IPS-20b (cell line): ENCODE measurements around the gene NAALADL1.
A peak's percentile ranks its signal among the peaks of the same experiment; 100 is the strongest.

Experiments used
- H3K27ac ChIP-seq: one replicate; pipeline ENCODE4 v1.5.1; 2013; ENCODE audit warnings: low read length
- H3K27me3 ChIP-seq: 2 replicates; pipeline ENCODE4 v1.6.1; 2013; ENCODE audit warnings: mild to moderate bottlenecking, low read length, inconsistent platforms; ENCODE audit not compliant: insufficient read depth
- H3K36me3 ChIP-seq: 2 replicates; pipeline ENCODE4 v1.6.1; 2013; ENCODE audit warnings: low read depth, mild to moderate bottlenecking, inconsistent platforms, low read length, moderate library complexity; ENCODE audit not compliant: insufficient read depth
- H3K4me1 ChIP-seq: 2 replicates; pipeline ENCODE4 v1.6.1; 2013; ENCODE audit warnings: mild to moderate bottlenecking, control low read depth, inconsistent platforms, low read length, moderate library complexity; ENCODE audit not compliant: insufficient read depth
- H3K4me3 ChIP-seq: 2 replicates; pipeline ENCODE4 v1.5.1; 2013; ENCODE audit warnings: mild to moderate bottlenecking, low read length, inconsistent platforms
- H3K9ac ChIP-seq: 2 replicates; pipeline ENCODE4 v1.6.1; 2013; ENCODE audit warnings: low read depth, mild to moderate bottlenecking, inconsistent platforms, low read length, moderate library complexity
- H3K9me3 ChIP-seq: 2 replicates; pipeline ENCODE4 v1.6.1; 2013; ENCODE audit warnings: mild to moderate bottlenecking, low read depth, low read length, inconsistent platforms; ENCODE audit not compliant: insufficient read depth

The NAALADL1 gene

GRCh38 chr11:65095427-65095826 is 37.1 kb upstream of the NAALADL1 start:
- H3K9ac ChIP-seq, result peak overlapping the region; percentile 73; the same call in 1 of the 2 replicates

GRCh38 chr11:65090628-65091027 is 32.3 kb upstream of the NAALADL1 start:
- H3K9me3 ChIP-seq, result no peaks in the 10 kb centered on the region
- H3K27me3 ChIP-seq, result no peaks in the 10 kb centered on the region
- H3K9ac ChIP-seq, result no peak overlapping the region
- H3K4me3 ChIP-seq, result no peak overlapping the region
- no peaks in the 10 kb centered on the region for H3K4me1 ChIP-seq
- peaks cover 24% of the 10 kb centered on the region for H3K36me3 ChIP-seq
- no peak overlapping the region for H3K27ac ChIP-seq

More at GRCh38 chr11:65095427-65095826, 37.1 kb upstream of the NAALADL1 start:
- Histone ChIP-seq H3K27ac (no peak overlapping the region), H3K9me3 (no peaks in the 10 kb centered on the region), H3K36me3 (peaks cover 17% of the 10 kb centered on the region), H3K4me3 (peak overlapping the region; percentile 81; the same call in 1 of the 2 replicates), H3K4me1 (0 out of 2 replicates have a peak, but pooled peaks cover 4% of the 10 kb centered on the region), H3K27me3 (no peaks in the 10 kb centered on the region)

- no peak overlapping the region for H3K27ac ChIP-seq
- H3K27me3 ChIP-seq, result no peaks in the 10 kb centered on the region
- H3K36me3 ChIP-seq, result peaks cover 30% of the 10 kb centered on the region
- H3K4me1 ChIP-seq, result 0 out of 2 replicates have a peak, but pooled peaks cover 4% of the 10 kb centered on the region
- no peaks in the 10 kb centered on the region for H3K9me3 ChIP-seq
- no peak overlapping the region for H3K9ac ChIP-seq
- no peak overlapping the region for H3K4me3 ChIP-seq
Measured at GRCh38 chr11:65089621-65090020, 31.3 kb upstream of the NAALADL1 start.

- Histone ChIP-seq H3K9me3 (no peaks in the 10 kb centered on the region), H3K4me1 (peaks cover 8% of the 10 kb centered on the region), H3K9ac (no peak overlapping the region), H3K27me3 (no peaks in the 10 kb centered on the region), H3K36me3 (peaks cover 30% of the 10 kb centered on the region), H3K27ac (no peak overlapping the region), H3K4me3 (no peak overlapping the region)
Measured at GRCh38 chr11:65087827-65088226, 29.5 kb upstream of the NAALADL1 start.

GRCh38 chr11:65087216-65087615 is 28.9 kb upstream of the NAALADL1 start:
- H3K9ac ChIP-seq, result no peak overlapping the region
- H3K36me3 ChIP-seq, result peaks cover 36% of the 10 kb centered on the region
- no peaks in the 10 kb centered on the region for H3K9me3 ChIP-seq
- no peaks in the 10 kb centered on the region for H3K27me3 ChIP-seq
- H3K4me1 ChIP-seq, result peaks cover 10% of the 10 kb centered on the region
- H3K4me3 ChIP-seq, result no peak overlapping the region
- H3K27ac ChIP-seq, result no peak overlapping the region

GRCh38 chr11:65086809-65087208 is 28.5 kb upstream of the NAALADL1 start:
- no peak overlapping the region for H3K4me3 ChIP-seq
- no peaks in the 10 kb centered on the region for H3K9me3 ChIP-seq
- H3K27ac ChIP-seq, result no peak overlapping the region
- no peak overlapping the region for H3K9ac ChIP-seq
- peaks cover 10% of the 10 kb centered on the region for H3K4me1 ChIP-seq
- H3K36me3 ChIP-seq, result peaks cover 40% of the 10 kb centered on the region
- no peaks in the 10 kb centered on the region for H3K27me3 ChIP-seq

- Histone ChIP-seq H3K9me3 (no peaks in the 10 kb centered on the region), H3K9ac (0 out of 2 replicates have a peak overlapping the region, but pooled peaks have one; percentile 99), H3K4me3 (peak overlapping the region; percentile 97; the same call in 1 of the 2 replicates), H3K27me3 (no peaks in the 10 kb centered on the region), H3K27ac (no peak overlapping the region), H3K4me1 (peaks cover 10% of the 10 kb centered on the region), H3K36me3 (peaks cover 54% of the 10 kb centered on the region)
Measured at GRCh38 chr11:65085446-65085845, 27.1 kb upstream of the NAALADL1 start.

GRCh38 chr11:65084598-65085375 is 26.4 kb upstream of the NAALADL1 start:
- Histone ChIP-seq H3K9ac (peak overlapping the region; percentile 99), H3K9me3 (no peaks in the 10 kb centered on the region), H3K27ac (peak overlapping the region; percentile 86), H3K27me3 (no peaks in the 10 kb centered on the region), H3K4me3 (peak overlapping the region; percentile 97), H3K36me3 (peaks cover 59% of the 10 kb centered on the region), H3K4me1 (peaks cover 10% of the 10 kb centered on the region)

- peak within 1 kb of the TSS; percentile 86 for H3K27ac ChIP-seq
- peaks cover 64% of the 10 kb centered on the region for H3K36me3 ChIP-seq
Measured at GRCh38 chr11:65083834-65084597, 25.7 kb upstream of the NAALADL1 start, which contains the start of the genes CDCA5 and ZFPL1. Gene CDCA5 (minus strand): TSS chr11:65084040. CDS start chr11:65083978, 62 bp downstream. Gene ZFPL1 (plus strand): TSS chr11:65084222. CDS start chr11:65084699, 477 bp downstream.

GRCh38 chr11:65083134-65083833 is 24.9 kb upstream of the NAALADL1 start:
- peaks cover 67% of the 10 kb centered on the region for H3K36me3 ChIP-seq
- H3K9ac ChIP-seq, result peak overlapping the region; percentile 99
- H3K4me3 ChIP-seq, result peak overlapping the region; percentile 97
- H3K27me3 ChIP-seq, result no peaks in the 10 kb centered on the region
- H3K27ac ChIP-seq, result peak overlapping the region; percentile 75
- H3K4me1 ChIP-seq, result peaks cover 10% of the 10 kb centered on the region
- H3K9me3 ChIP-seq, result no peaks in the 10 kb centered on the region

More at GRCh38 chr11:65083834-65084597, 25.7 kb upstream of the NAALADL1 start, which contains the start of the genes CDCA5 and ZFPL1:
- peak within 1 kb of the TSS; percentile 99 for H3K9ac ChIP-seq
- H3K4me3 ChIP-seq, result peak within 1 kb of the TSS; percentile 97
- H3K9me3 ChIP-seq, result no peaks in the 10 kb centered on the region
- H3K27me3 ChIP-seq, result no peaks in the 10 kb centered on the region
- H3K4me1 ChIP-seq, result peaks cover 10% of the 10 kb centered on the region

- H3K4me3 ChIP-seq, result no peak overlapping the region
- H3K27me3 ChIP-seq, result no peaks in the 10 kb centered on the region
- peaks cover 71% of the 10 kb centered on the region for H3K36me3 ChIP-seq
- no peaks in the 10 kb centered on the region for H3K9me3 ChIP-seq
- no peak overlapping the region for H3K9ac ChIP-seq
- H3K4me1 ChIP-seq, result peaks cover 6% of the 10 kb centered on the region
- no peak overlapping the region for H3K27ac ChIP-seq
Measured at GRCh38 chr11:65078786-65079342, 20.5 kb upstream of the NAALADL1 start.
